SH-SY5Y (cell line): ENCODE data around the gene LCT.

Experiments
- GATA2 ChIP-seq: IDR thresholded peaks from 2 replicates; pipeline ENCODE4 v1.6.1; 2011; ENCODE audit warnings: mild to moderate bottlenecking, low read depth, low read length
- GATA3 ChIP-seq: IDR thresholded peaks from 2 replicates; pipeline ENCODE4 v1.6.1; 2011; ENCODE audit warnings: low read depth, mild to moderate bottlenecking, low read length, moderate library complexity

DNA sequence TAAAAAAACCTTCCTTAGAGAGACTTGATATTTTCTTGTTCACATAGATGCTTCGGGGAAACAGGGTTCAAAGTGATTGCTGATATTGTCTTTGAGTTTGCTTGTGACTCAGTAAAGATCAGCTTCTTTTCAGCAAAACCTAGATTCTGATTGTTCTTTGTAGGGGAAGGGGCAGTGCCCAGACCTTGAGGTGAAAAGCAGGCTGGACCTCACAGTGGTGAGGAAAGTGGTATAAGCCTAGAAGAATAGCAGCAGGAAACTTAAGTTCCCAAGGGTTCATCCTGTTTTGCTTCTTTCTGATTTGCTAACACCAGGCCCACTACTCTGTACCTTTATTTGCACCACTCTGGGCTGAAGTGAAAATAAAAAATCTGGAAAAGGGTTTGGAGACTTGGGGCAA, 74.5 kb downstream of the LCT start:
- TF ChIP-seq GATA2 (no peak), GATA3 (no peak)
